ENCODE data around the gene LGR5.

GRCh38 chr12:71425568-71426299, 13.9 kb upstream of the LGR5 start:
- TF ChIP-seq YY1 (IDR thresholded peaks at IDR 0.05; ENCODE audit: insufficient read depth, insufficient read length): no peak
- no peak for TF ChIP-seq ZNF274 (IDR thresholded peaks at IDR 0.05; ENCODE audit: low read depth, low read length)
- no peak for TF ChIP-seq SUZ12 (IDR thresholded peaks at IDR 0.05; ENCODE audit: extremely low read depth, insufficient read depth, insufficient read length)

Data from NT2/D1 (cell line).